ENCODE data around the gene CABLES1.

The CABLES1 gene

DNA sequence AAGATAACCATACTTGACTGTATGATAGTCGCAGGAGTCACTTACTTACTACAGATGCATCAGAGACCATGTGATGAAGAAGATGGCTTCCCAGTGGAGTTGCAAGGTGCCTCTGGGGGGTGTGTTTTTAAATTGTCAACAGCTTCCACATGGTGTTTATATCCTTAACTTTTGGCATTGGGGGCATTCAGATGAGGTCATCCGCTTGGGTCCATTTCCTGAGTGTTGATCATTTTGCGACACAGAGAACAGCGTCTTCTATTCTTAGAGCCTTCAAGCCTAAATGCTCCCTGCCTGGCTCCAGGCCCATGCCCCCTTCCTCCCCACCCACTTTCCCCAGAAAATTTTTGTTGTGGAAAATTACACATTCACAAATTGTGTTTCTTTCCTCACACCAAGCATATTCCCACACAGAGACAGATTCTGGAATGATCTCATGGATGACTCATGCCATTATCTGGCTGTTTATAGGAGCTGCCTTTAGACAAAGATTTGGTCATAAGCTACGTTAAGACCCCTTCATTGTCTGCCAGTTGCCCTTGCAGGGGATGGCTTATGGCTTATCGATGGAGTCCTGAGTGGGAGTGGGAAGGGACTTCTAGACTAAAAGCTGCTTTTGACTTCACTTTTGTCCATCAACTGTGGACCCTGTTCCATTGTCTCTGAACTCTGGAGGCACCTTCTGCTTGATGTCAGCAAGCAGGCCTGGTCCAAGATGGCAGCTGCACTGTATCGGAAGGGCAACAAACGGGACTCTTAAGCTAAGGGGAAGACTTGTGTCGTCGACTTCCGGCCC is 91.8 kb downstream of the CABLES1 start:
- H2AFZ ChIP-seq (ENCODE audit: insufficient read depth, low read length, poor library complexity): no peak overlapping the region
- H3K23ac ChIP-seq (ENCODE audit: low read length): no peak overlapping the region
- H2BK5ac ChIP-seq (ENCODE audit: low read depth, low read length, poor library complexity): no peak overlapping the region
- H3K4ac ChIP-seq (ENCODE audit: low read depth, low read length): no peak overlapping the region
- H3K14ac ChIP-seq (ENCODE audit: low read length): no peak overlapping the region
- H2BK12ac ChIP-seq (ENCODE audit: low read length): no peak overlapping the region
- H3K4me1 ChIP-seq (ENCODE audit: control insufficient read depth in 1 of 2, insufficient read depth in 2 of 2, low read length in 2 of 2): peaks cover 9 to 11% of the 10 kb centered on the region in 2 experiments
- no peak overlapping the region for H4K12ac ChIP-seq (ENCODE audit: low read depth, low read length)
- no peaks in the 10 kb centered on the region for H3K79me2 ChIP-seq (ENCODE audit: control insufficient read depth, insufficient read depth, low read length, poor library complexity)
- H3K9me3 ChIP-seq (ENCODE audit: insufficient read depth, low read depth, low read length): no peaks in the 10 kb centered on the region
- H3K27me3 ChIP-seq (ENCODE audit: insufficient read depth, low read length): no peaks in the 10 kb centered on the region
- H3K4me2 ChIP-seq (ENCODE audit: low read length): no peak overlapping the region
- no peaks in the 10 kb centered on the region for H3K36me3 ChIP-seq (ENCODE audit: control insufficient read depth in 1 of 2, insufficient read depth in 2 of 2, low read length in 2 of 2)
- H3K4me3 ChIP-seq (ENCODE audit: low read depth, low read length): no peak overlapping the region
- no peak overlapping the region for H4K91ac ChIP-seq (ENCODE audit: low read depth, low read length)
- WGBS (ENCODE audit: extremely low coverage, insufficient coverage, insufficient read length): no CpG with 5 or more reads among the region's 11 CpGs
- no peak overlapping the region for H4K8ac ChIP-seq (ENCODE audit: low read depth, low read length)
- no peak overlapping the region for H3K9ac ChIP-seq (ENCODE audit: low read length)
- H2BK120ac ChIP-seq (ENCODE audit: insufficient read depth, low read length, poor library complexity): no peak overlapping the region
- H3K27ac ChIP-seq (ENCODE audit: low read depth, low read length): no peak overlapping the region
- H3K18ac ChIP-seq (ENCODE audit: low read length): no peak overlapping the region
- DNase-seq: peak in 1 of 2 donors; percentile 38
- H3K79me1 ChIP-seq (ENCODE audit: low read length): peaks cover 5% of the 10 kb centered on the region
- no peak overlapping the region for H2AK5ac ChIP-seq (ENCODE audit: low read length)

DNA sequence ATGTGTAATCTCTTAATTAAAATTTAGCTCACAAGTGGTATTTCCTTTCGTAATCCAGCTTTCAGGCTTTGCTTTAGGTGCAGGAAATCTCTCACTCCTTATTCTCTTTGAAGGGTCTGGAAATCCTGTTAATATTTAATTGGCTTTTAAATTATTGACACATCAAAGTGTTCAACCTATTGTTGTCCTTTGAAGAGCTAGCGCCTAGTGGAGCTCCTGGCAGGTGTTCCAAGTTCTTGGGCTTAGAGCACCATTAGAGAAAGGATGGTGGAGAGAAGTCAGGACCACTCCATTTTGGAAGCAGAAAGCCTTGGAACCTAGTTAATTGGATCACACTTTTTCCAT is 92.4 kb downstream of the CABLES1 start:
- Histone ChIP-seq H3K4me2 (ENCODE audit: low read length) (no peak overlapping the region), H3K27ac (ENCODE audit: low read depth, low read length) (no peak overlapping the region), H3K9me3 (ENCODE audit: insufficient read depth, low read depth, low read length) (no peaks in the 10 kb centered on the region), H2AK5ac (ENCODE audit: low read length) (no peak overlapping the region), H3K23ac (ENCODE audit: low read length) (no peak overlapping the region), H3K36me3 (ENCODE audit: control insufficient read depth in 1 of 2, insufficient read depth in 2 of 2, low read length in 2 of 2) (no peaks in the 10 kb centered on the region), H3K79me1 (ENCODE audit: low read length) (peaks cover 5% of the 10 kb centered on the region), H3K79me2 (ENCODE audit: control insufficient read depth, insufficient read depth, low read length, poor library complexity) (no peaks in the 10 kb centered on the region), H3K4me1 (ENCODE audit: control insufficient read depth in 1 of 2, insufficient read depth in 2 of 2, low read length in 2 of 2) (peaks cover 9 to 11% of the 10 kb centered on the region in 2 experiments), H4K12ac (ENCODE audit: low read depth, low read length) (no peak overlapping the region), H3K9ac (ENCODE audit: low read length) (no peak overlapping the region), H3K27me3 (ENCODE audit: insufficient read depth, low read length) (no peaks in the 10 kb centered on the region), H3K4me3 (ENCODE audit: low read depth, low read length) (no peak overlapping the region), H4K91ac (ENCODE audit: low read depth, low read length) (no peak overlapping the region), H4K8ac (ENCODE audit: low read depth, low read length) (no peak overlapping the region), H2BK5ac (ENCODE audit: low read depth, low read length, poor library complexity) (no peak overlapping the region), H2AFZ (ENCODE audit: insufficient read depth, low read length, poor library complexity) (no peak overlapping the region), H3K4ac (ENCODE audit: low read depth, low read length) (no peak overlapping the region), H2BK12ac (ENCODE audit: low read length) (no peak overlapping the region), H3K14ac (ENCODE audit: low read length) (no peak overlapping the region), H3K18ac (ENCODE audit: low read length) (no peak overlapping the region), H2BK120ac (ENCODE audit: insufficient read depth, low read length, poor library complexity) (no peak overlapping the region)
- no peak for DNase-seq
- no CpG with 5 or more reads among the region's 2 CpGs for WGBS (ENCODE audit: extremely low coverage, insufficient coverage, insufficient read length)

DNA sequence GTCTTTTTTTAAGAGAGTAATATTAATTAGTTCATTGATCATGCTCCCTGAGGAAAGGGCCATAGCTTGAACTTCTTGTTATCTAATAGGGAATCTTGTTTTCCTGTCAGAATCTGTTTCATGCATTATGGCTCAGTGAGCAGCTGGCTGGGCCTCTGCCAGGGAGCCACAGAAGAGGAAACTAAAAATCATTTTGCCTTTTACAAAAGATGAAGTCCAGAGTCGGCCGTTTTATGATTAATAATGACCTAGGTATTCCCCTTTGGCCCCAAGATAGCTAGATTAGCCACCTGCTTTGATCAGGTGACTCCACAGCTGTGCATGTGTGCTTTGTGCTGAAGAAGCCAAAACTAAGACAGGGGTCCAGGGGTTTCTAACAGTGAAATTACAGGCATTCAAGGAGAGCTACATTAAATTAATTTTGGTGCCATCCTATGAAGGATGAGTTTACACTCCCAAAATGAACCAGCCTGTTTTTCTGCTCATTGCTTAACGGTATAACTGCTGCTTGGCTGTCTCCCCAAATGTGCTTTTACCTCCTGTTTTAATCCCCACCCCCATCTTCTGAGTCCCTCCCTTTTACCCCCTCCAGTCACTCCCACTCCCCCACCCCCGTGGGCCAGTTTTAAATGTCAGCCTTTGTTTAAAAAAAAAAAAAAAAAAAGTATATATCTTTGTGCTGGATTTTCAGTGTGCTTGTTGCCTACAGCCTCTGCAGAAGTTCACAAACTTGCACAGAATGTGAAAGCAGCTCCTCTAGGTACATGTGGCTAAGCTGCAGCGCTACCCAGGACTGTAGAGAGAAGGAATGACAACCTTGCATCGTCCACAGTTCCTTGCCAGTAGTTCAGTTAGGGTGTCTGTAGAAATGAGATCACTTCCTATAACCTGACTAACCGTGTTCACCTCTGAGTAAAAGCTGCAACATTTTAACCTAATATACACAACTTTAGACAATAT is 93.1 kb downstream of the CABLES1 start:
- Histone ChIP-seq H2BK5ac (ENCODE audit: low read depth, low read length, poor library complexity) (no peak overlapping the region), H4K8ac (ENCODE audit: low read depth, low read length) (no peak overlapping the region), H3K27ac (ENCODE audit: low read depth, low read length) (no peak overlapping the region), H2AK5ac (ENCODE audit: low read length) (no peak overlapping the region), H3K4ac (ENCODE audit: low read depth, low read length) (no peak overlapping the region), H3K23ac (ENCODE audit: low read length) (no peak overlapping the region), H2BK120ac (ENCODE audit: insufficient read depth, low read length, poor library complexity) (no peak overlapping the region), H4K12ac (ENCODE audit: low read depth, low read length) (no peak overlapping the region), H3K9me3 (ENCODE audit: insufficient read depth, low read depth, low read length) (no peaks in the 10 kb centered on the region), H3K27me3 (ENCODE audit: insufficient read depth, low read length) (no peaks in the 10 kb centered on the region), H3K14ac (ENCODE audit: low read length) (no peak overlapping the region), H3K79me2 (ENCODE audit: control insufficient read depth, insufficient read depth, low read length, poor library complexity) (no peaks in the 10 kb centered on the region), H3K4me3 (ENCODE audit: low read depth, low read length) (no peak overlapping the region), H3K18ac (ENCODE audit: low read length) (no peak overlapping the region), H3K36me3 (ENCODE audit: control insufficient read depth in 1 of 2, insufficient read depth in 2 of 2, low read length in 2 of 2) (no peaks in the 10 kb centered on the region), H3K4me2 (ENCODE audit: low read length) (no peak overlapping the region), H3K4me1 (ENCODE audit: control insufficient read depth in 1 of 2, insufficient read depth in 2 of 2, low read length in 2 of 2) (peaks cover 9 to 11% of the 10 kb centered on the region in 2 experiments), H2BK12ac (ENCODE audit: low read length) (no peak overlapping the region), H2AFZ (ENCODE audit: insufficient read depth, low read length, poor library complexity) (no peak overlapping the region), H3K9ac (ENCODE audit: low read length) (no peak overlapping the region), H4K91ac (ENCODE audit: low read depth, low read length) (no peak overlapping the region), H3K79me1 (ENCODE audit: low read length) (peaks cover 5% of the 10 kb centered on the region)
- no peak for DNase-seq
- no CpG with 5 or more reads among the region's 7 CpGs for WGBS (ENCODE audit: extremely low coverage, insufficient coverage, insufficient read length)

DNA sequence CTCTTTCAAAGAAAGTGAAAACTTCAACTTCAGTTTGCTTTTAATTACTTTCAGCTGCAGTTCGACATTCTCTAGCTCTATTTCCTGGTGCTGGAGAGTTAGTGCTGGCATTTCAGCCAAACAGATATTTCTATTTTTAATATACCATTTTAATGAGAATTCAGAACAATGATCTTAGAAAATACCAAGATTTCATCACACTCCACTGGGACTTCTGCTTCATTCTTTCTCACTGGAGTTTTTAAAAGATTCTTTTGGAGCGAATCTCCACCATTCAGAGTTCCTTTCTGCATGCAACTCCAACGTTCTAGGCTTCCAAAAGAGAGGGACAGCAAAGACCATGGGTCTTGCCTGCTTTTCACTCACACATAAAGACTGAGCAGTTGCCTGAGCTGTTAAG is 94.2 kb downstream of the CABLES1 start:
- no peak overlapping the region for H4K12ac ChIP-seq (ENCODE audit: low read depth, low read length)
- no peaks in the 10 kb centered on the region for H3K27me3 ChIP-seq (ENCODE audit: insufficient read depth, low read length)
- no peak overlapping the region for H3K4me3 ChIP-seq (ENCODE audit: low read depth, low read length)
- H3K9me3 ChIP-seq (ENCODE audit: insufficient read depth, low read depth, low read length): no peaks in the 10 kb centered on the region
- no peak overlapping the region for H2AFZ ChIP-seq (ENCODE audit: insufficient read depth, low read length, poor library complexity)
- H3K23ac ChIP-seq (ENCODE audit: low read length): no peak overlapping the region
- no peak overlapping the region for H3K27ac ChIP-seq (ENCODE audit: low read depth, low read length)
- H4K8ac ChIP-seq (ENCODE audit: low read depth, low read length): no peak overlapping the region
- H3K79me1 ChIP-seq (ENCODE audit: low read length): peaks cover 5% of the 10 kb centered on the region
- no peaks in the 10 kb centered on the region for H3K79me2 ChIP-seq (ENCODE audit: control insufficient read depth, insufficient read depth, low read length, poor library complexity)
- no peak overlapping the region for H3K4ac ChIP-seq (ENCODE audit: low read depth, low read length)
- WGBS (ENCODE audit: extremely low coverage, insufficient coverage, insufficient read length): no CpG with 5 or more reads among the region's 3 CpGs
- no peak overlapping the region for H3K9ac ChIP-seq (ENCODE audit: low read length)
- DNase-seq: no peak
- H3K14ac ChIP-seq (ENCODE audit: low read length): no peak overlapping the region
- H2BK120ac ChIP-seq (ENCODE audit: insufficient read depth, low read length, poor library complexity): no peak overlapping the region
- no peak overlapping the region for H3K4me2 ChIP-seq (ENCODE audit: low read length)
- H3K4me1 ChIP-seq (ENCODE audit: control insufficient read depth in 1 of 2, insufficient read depth in 2 of 2, low read length in 2 of 2): peaks cover 9 to 11% of the 10 kb centered on the region in 2 experiments
- H2AK5ac ChIP-seq (ENCODE audit: low read length): no peak overlapping the region
- no peaks in the 10 kb centered on the region for H3K36me3 ChIP-seq (ENCODE audit: control insufficient read depth in 1 of 2, insufficient read depth in 2 of 2, low read length in 2 of 2)
- H3K18ac ChIP-seq (ENCODE audit: low read length): no peak overlapping the region
- no peak overlapping the region for H2BK5ac ChIP-seq (ENCODE audit: low read depth, low read length, poor library complexity)
- H2BK12ac ChIP-seq (ENCODE audit: low read length): no peak overlapping the region
- H4K91ac ChIP-seq (ENCODE audit: low read depth, low read length): no peak overlapping the region
